Measurements from ENCODE around the gene SLFN12L. TPM values are rescaled to one million over a fixed set of nuclear protein-coding genes. Genes with fewer than 3 reads are reported as not detected.

The SLFN12L gene
- total RNA-seq, 4 donors from 2014 or later: 1.2 to 3.5 (median 1.6) TPM

GRCh38 chr17:35555691-35556090 lies 18.2 kb upstream of the SLFN12L start:
- no peaks in the 10 kb centered on the region for H3K9me3 ChIP-seq
- no peak for DNase-seq
- intact Hi-C loops (cut with DNase I): no loop called here
- no peak overlapping the region for H3K27ac ChIP-seq
- TF ChIP-seq POLR2A (IDR thresholded peaks at IDR 0.05) (no peak), CTCF (IDR thresholded peaks at IDR 0.05) (peak in 2 of 6 experiments; percentile 4 to 10)
- no peaks in the 10 kb centered on the region for H3K27me3 ChIP-seq
- 84 to 93% methylated on average over 5 of the region's 5 CpGs for WGBS, 2 donors
- H3K36me3 ChIP-seq: no peaks in the 10 kb centered on the region
- H3K4me3 ChIP-seq (replicated peaks in 1 of 3): no peak overlapping the region
- H3K4me1 ChIP-seq: no peaks in the 10 kb centered on the region

- no peak overlapping the region for H3K27ac ChIP-seq
- TF ChIP-seq CTCF (IDR thresholded peaks at IDR 0.05) (no peak), POLR2A (IDR thresholded peaks at IDR 0.05) (no peak)
- intact Hi-C loops (cut with DNase I): no loop called here
- H3K4me3 ChIP-seq (replicated peaks in 1 of 3): no peak overlapping the region
- H3K27me3 ChIP-seq: no peaks in the 10 kb centered on the region
- H3K9me3 ChIP-seq: no peaks in the 10 kb centered on the region
- H3K36me3 ChIP-seq: no peaks in the 10 kb centered on the region
- 80 to 81% methylated on average over 5 of the region's 5 CpGs for WGBS, 2 donors
- DNase-seq: no peak
- H3K4me1 ChIP-seq: no peaks in the 10 kb centered on the region
These were observed 17.2 kb upstream of the SLFN12L start for GRCh38 chr17:35554668-35555067.

- H3K9me3 ChIP-seq: no peaks in the 10 kb centered on the region
- WGBS, 2 donors: 67 to 68% methylated on average over 4 of the region's 4 CpGs
- TF ChIP-seq CTCF (IDR thresholded peaks at IDR 0.05): no peak
- no peak for TF ChIP-seq POLR2A (IDR thresholded peaks at IDR 0.05)
- no peaks in the 10 kb centered on the region for H3K36me3 ChIP-seq
- no peak overlapping the region for H3K4me3 ChIP-seq (replicated peaks in 1 of 3)
- no peak overlapping the region for H3K27ac ChIP-seq
- H3K27me3 ChIP-seq: no peaks in the 10 kb centered on the region
- no peaks in the 10 kb centered on the region for H3K4me1 ChIP-seq
- intact Hi-C loops (cut with DNase I): no loop called here
- no peak for DNase-seq
These were observed 15.8 kb upstream of the SLFN12L start for GRCh38 chr17:35553310-35553709.

- no peak overlapping the region for H3K4me3 ChIP-seq (replicated peaks in 1 of 3)
- 65 to 77% methylated on average over 1 of the region's 1 CpG for WGBS, 2 donors
- H3K9me3 ChIP-seq: no peaks in the 10 kb centered on the region
- no peak for TF ChIP-seq POLR2A (IDR thresholded peaks at IDR 0.05)
- no peak for TF ChIP-seq CTCF (IDR thresholded peaks at IDR 0.05)
- no peak overlapping the region for H3K27ac ChIP-seq
- DNase-seq: no peak
- intact Hi-C loops (cut with DNase I): no loop called here
- peaks cover 3% of the 10 kb centered on the region for H3K27me3 ChIP-seq
- H3K4me1 ChIP-seq: no peaks in the 10 kb centered on the region
- no peaks in the 10 kb centered on the region for H3K36me3 ChIP-seq
These were observed 11.5 kb upstream of the SLFN12L start for GRCh38 chr17:35548978-35549377.

GRCh38 chr17:35548208-35548810 lies 10.8 kb upstream of the SLFN12L start:
- no peaks in the 10 kb centered on the region for H3K36me3 ChIP-seq
- no peaks in the 10 kb centered on the region for H3K4me1 ChIP-seq
- H3K9me3 ChIP-seq: no peaks in the 10 kb centered on the region
- WGBS, 2 donors: 62 to 65% methylated on average over 8 of the region's 8 CpGs
- no peak overlapping the region for H3K27ac ChIP-seq
- H3K4me3 ChIP-seq (replicated peaks in 1 of 3): no peak overlapping the region
- peaks cover 3% of the 10 kb centered on the region for H3K27me3 ChIP-seq
- intact Hi-C loops (cut with DNase I): no loop called here
- no peak for DNase-seq
- no peak for TF ChIP-seq POLR2A (IDR thresholded peaks at IDR 0.05)
- no peak for TF ChIP-seq CTCF (IDR thresholded peaks at IDR 0.05)
